ENCODE measurements around the gene MSANTD1.

The MSANTD1 gene

GRCh38 chr4:3215733-3216132 is 33.2 kb upstream of the MSANTD1 start:
- in situ Hi-C loops (cut with HindIII; ENCODE audit: low sequenced_read_pairs): no loop called here

- in situ Hi-C loops (cut with HindIII; ENCODE audit: low sequenced_read_pairs): no loop called here
Measured at GRCh38 chr4:3217266-3217665, 31.7 kb upstream of the MSANTD1 start.

DNA sequence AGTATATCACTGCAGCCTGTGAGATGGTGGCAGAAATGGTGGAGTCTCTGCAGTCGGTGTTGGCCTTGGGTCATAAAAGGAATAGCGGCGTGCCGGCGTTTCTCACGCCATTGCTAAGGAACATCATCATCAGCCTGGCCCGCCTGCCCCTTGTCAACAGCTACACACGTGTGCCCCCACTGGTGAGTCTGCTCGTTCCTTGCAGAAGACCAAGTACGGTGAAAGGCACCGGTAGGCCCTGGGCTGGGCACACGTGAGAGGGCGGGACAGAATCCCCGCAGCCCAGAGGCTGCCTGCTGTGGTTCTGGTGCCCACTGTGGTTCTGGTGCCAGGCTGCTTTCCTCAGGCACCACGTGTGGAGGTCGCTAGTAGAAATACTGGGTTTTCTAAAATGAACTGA is 31.2 kb upstream of the MSANTD1 start:
- in situ Hi-C loops (cut with HindIII; ENCODE audit: low sequenced_read_pairs): no loop called here

DNA sequence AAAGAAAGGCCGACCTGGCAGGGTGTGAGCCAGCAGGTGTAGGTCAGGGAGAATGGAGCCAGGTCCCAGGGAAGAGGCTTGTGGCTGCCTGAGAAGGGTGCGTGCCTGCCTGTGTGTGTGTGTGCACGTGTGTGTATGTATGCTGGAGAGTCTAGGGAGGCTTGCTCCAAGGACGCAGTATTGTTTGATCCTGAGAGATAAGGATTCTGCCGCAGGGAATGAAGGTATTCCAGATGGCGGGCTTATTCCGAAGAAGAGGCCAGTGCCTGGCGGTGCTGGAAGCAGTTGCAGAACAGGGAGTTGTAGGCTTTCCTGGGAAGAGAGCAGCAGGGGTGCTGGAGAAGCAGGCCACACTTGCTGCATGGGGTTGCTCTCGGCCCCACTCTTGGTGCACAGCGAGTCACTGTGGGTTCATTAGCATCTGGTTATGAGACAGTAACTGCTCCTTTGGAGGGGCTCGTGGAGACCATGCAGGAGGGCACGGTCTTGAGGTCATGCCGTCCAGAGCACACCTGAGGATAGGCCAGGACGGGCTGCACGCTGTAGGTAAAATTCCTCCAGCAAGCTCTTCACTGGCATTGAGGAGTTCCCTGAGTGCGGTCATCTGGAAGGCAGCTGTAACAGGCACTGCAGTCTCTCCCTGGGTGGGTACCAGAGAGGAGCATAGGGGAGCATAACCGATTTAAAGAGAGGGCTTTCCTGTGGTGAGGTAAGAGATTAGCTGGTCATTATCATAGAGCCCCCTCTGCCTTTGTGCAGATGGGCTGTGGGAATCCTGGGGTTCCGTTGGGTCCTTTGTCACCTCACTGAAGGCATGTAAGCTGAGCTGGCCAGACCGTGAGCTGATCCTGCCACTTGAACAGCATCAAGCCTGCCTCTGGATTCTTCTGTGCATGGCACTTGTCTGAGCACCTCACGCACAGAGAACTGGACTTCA is 29.9 kb upstream of the MSANTD1 start:
- in situ Hi-C loops (cut with HindIII; ENCODE audit: low sequenced_read_pairs): no loop called here

DNA sequence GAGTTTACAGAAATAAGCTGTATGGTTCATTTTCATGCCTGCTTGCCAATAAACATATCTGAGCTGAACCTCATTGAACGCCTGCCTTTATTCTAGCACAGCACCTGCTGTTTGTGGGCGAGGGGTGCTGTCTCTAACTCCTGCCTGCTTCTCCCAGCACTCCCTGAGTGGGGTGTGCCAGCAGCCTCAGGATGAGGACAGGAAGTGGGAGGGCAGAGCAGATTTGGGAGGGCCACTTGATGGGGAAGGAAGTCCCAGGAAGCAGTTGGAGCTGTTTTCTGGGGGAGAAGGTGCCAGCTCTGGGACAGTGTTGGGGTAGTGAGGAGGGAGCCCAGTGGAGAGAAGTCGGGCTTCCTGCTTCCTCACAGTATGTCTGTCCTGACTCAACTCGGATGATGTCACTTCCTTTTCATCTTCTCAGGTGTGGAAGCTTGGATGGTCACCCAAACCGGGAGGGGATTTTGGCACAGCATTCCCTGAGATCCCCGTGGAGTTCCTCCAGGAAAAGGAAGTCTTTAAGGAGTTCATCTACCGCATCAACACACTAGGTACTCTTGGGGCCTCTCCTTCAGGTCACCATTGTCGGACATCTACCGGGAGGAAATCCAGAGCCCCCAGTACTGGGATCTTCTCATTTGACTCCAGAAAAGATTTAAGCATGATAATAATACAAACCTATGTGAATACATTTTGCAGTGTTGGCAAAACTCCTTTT is 29.0 kb upstream of the MSANTD1 start:
- in situ Hi-C loops (cut with HindIII; ENCODE audit: low sequenced_read_pairs): no loop called here

DNA sequence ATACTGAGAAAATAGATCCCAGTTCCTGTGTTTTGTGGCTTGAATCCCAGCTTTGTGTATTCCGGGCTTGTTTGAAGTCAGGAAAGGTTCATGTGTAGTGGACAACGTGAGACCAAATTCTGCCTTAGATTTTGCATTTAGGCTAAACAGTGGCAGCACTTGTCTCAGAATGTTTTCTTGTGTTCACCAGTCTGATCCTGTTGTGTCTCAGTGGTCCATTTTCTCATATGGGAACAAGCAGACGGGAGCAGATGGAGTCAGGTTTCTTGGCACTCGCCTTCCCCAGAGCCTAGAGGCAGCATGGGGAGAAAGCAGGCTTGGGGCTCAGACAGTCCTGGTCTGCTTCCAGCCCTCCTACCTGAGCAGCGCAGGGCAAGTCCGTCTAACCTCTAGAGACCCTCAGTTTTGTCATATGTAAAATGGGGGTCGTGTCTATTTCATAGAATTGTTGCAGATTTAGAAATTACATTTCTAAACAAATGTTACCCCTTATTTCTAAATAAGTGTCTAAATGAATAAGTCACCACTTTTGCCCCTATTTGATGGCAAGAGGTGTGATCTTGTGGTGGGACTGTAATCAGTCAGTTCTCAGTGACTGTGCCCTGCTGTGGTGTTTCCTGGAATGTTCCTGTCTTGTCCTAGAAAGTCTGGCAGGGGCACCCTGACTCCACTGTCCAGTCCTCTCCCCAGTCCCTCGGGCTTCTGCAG is 28.3 kb upstream of the MSANTD1 start:
- in situ Hi-C loops (cut with HindIII; ENCODE audit: low sequenced_read_pairs): no loop called here

DNA sequence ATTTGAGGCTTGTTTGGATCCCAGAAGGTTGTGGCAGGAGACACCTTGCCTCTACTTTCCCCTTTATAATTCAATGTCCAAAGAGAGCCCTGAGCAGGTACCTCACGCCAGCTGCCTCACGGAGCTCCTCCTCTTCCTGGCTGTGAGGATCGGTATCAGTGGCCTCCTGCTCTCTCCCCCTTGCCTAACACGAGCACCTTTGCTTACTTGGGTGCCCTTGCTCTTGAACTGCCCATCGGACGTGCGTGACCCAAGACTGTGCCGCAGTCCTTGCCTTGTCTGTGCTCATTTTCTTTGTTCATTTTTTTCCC is 27.8 kb upstream of the MSANTD1 start:
- in situ Hi-C loops (cut with HindIII; ENCODE audit: low sequenced_read_pairs): no loop called here

GRCh38 chr4:3221996-3222395 is 27.0 kb upstream of the MSANTD1 start:
- in situ Hi-C loops (cut with HindIII; ENCODE audit: low sequenced_read_pairs): no loop called here

DNA sequence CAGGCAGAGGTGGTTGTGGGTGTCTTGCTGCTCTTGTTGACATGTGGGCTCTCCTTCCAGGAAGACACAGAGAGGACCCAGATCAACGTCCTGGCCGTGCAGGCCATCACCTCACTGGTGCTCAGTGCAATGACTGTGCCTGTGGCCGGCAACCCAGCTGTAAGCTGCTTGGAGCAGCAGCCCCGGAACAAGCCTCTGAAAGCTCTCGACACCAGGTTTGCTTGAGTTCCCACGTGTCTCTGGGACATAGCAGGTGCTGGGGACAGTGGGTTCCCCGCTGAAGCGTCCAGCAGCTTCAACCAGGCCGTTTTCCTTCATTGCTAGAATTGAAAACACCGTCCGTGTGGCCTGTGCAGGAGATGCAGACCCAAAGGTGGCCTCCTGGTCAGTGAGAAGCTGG is 25.6 kb upstream of the MSANTD1 start:
- in situ Hi-C loops (cut with HindIII; ENCODE audit: low sequenced_read_pairs): no loop called here

- in situ Hi-C loops (cut with HindIII; ENCODE audit: low sequenced_read_pairs): no loop called here
Measured at GRCh38 chr4:3223956-3224748, 24.8 kb upstream of the MSANTD1 start.

DNA sequence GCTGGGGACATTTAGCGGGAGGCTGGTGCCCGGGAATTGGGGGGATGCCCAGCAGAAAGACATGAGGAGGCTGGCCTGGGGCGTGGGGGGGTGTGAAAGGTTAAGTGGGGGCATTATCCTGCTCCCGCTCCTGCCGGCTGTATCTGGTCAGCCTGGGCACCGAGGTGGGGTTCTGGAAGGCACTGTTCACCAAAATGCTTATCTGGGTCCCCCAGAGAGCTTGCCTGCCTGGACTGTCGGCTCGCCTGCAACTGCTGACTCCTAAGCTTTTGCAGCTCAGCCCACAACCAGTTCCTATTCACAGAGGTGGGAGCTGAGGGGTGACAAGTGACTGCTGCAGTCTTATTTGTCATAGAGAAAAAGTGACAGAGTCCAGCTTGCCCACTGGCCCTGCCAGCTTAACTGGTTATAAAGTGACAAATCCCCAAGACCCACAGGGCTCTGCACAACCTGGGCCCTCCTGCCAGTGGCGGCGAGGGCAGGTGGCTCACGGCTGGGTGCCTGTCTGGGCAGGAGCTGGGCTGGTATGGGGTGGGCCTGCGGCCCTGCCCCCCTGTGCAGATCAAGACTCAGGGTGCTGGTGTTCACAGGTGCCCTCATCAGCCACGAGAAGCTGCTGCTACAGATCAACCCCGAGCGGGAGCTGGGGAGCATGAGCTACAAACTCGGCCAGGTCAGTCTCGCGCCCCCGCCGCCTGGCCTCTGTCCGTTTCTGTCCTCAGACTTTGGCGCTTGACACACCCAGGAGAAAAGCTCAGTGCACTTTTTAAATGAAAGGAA is 23.7 kb upstream of the MSANTD1 start:
- in situ Hi-C loops (cut with HindIII; ENCODE audit: low sequenced_read_pairs): loop anchor here (25.0 kb wide), 1 partner anchor 137 kb away; no protein-coding TSS in a partner anchor

GRCh38 chr4:3225936-3226335 is 23.0 kb upstream of the MSANTD1 start:
- in situ Hi-C loops (cut with HindIII; ENCODE audit: low sequenced_read_pairs): loop anchor here (25.0 kb wide), 1 partner anchor 136 kb away; no protein-coding TSS in a partner anchor

DNA sequence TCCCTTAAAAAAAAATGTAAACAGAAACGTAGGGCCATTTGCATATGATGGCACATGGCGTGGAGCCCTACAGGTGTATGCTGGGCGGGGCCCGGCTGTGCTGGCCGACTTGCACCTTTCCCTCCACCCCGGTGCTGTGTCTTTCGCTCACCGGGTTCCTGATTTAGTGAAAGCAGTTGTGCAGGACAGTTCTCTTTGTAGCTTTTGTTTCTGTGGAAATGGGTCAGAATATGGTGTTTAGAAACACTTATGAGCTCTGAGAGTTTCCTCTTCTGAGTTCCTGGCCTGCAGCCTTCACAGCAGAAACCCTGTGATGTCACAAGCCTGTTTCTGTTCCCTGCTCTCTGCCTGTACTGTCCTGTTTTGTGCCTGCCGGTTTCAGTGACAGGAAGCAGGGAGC is 22.5 kb upstream of the MSANTD1 start:
- in situ Hi-C loops (cut with HindIII; ENCODE audit: low sequenced_read_pairs): loop anchor here (25.0 kb wide), 1 partner anchor 136 kb away; no protein-coding TSS in a partner anchor

DNA sequence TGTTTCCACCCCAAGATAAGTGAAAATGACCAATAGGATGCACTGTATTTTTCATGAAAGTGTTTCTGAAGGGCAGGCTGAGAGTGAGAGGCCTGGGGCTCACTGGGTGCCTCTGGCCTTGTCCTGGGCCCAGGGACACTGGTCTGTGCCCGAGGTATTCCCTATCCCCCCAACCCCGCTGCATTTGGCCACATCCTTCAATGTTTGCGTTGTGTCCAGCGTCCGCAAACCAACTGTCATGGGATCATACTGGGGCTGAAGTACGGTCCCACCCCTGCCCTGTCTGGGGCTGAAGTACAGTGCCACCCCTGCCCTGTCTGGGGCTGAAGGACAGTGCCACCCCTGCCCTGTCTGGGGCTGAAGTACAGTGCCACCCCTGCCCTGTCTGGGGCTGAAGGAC is 22.0 kb upstream of the MSANTD1 start:
- in situ Hi-C loops (cut with HindIII; ENCODE audit: low sequenced_read_pairs): loop anchor here (25.0 kb wide), 1 partner anchor 135 kb away; no protein-coding TSS in a partner anchor

GRCh38 chr4:3227878-3228675 is 20.9 kb upstream of the MSANTD1 start:
- in situ Hi-C loops (cut with HindIII; ENCODE audit: low sequenced_read_pairs): loop anchor here (25.0 kb wide), 1 partner anchor 134 kb away; no protein-coding TSS in a partner anchor

- in situ Hi-C loops (cut with HindIII; ENCODE audit: low sequenced_read_pairs): loop anchor here (25.0 kb wide), 1 partner anchor 133 kb away; no protein-coding TSS in a partner anchor
Measured at GRCh38 chr4:3228881-3229280, 20.1 kb upstream of the MSANTD1 start.

DNA sequence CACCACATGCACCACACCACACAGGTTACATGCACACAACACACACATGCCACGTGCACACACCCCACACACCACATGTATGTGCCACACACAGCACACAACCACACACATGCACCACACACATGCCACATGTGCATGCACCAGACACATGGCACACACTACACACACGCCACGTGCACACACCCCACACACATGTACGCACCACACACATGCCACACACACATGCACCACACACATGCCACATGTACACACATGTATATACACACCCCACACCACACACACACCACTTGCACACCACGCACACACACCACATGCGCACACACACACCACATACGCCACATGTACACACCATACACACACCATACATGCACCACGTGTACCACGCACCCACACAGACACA is 19.6 kb upstream of the MSANTD1 start:
- in situ Hi-C loops (cut with HindIII; ENCODE audit: low sequenced_read_pairs): loop anchor here (25.0 kb wide), 1 partner anchor 133 kb away; no protein-coding TSS in a partner anchor

- in situ Hi-C loops (cut with HindIII; ENCODE audit: low sequenced_read_pairs): loop anchor here (25.0 kb wide), 1 partner anchor 132 kb away; no protein-coding TSS in a partner anchor
Measured at GRCh38 chr4:3229964-3230363, 19.0 kb upstream of the MSANTD1 start.

- in situ Hi-C loops (cut with HindIII; ENCODE audit: low sequenced_read_pairs): loop anchor here (25.0 kb wide), 1 partner anchor 131 kb away; no protein-coding TSS in a partner anchor
Measured at GRCh38 chr4:3231471-3231870, 17.5 kb upstream of the MSANTD1 start.

Measured in DLD1 (cell line).